ENCODE data around the gene RALGPS1. TPM values are rescaled to one million over a fixed set of nuclear protein-coding genes. Genes with fewer than 3 reads are reported as not detected.

RALGPS1 gene
- total and polyA plus RNA-seq, 2 of the 8 experiments (the other 6 are each of a cell fraction or from before 2014, with no cell fraction given), result 20.0 to 23.5 TPM

GRCh38 chr9:127175764-127176163 is 261.2 kb downstream of the RALGPS1 start:
- no peak overlapping the region for H3K9ac ChIP-seq (replicated peaks in 1 of 4; ENCODE audit: extremely low read depth in 1 of 4, low read depth in 3 of 4, low read length in 3 of 4)
- no peak overlapping the region for H4K91ac ChIP-seq (replicated peaks; ENCODE audit: insufficient read length, low read length)
- H4K5ac ChIP-seq (ENCODE audit: insufficient read length, low read depth, low read length), result no peak overlapping the region
- no peak overlapping the region for H2BK120ac ChIP-seq (replicated peaks; ENCODE audit: low read depth, low read length)
- no peaks in the 10 kb centered on the region for H3K79me2 ChIP-seq (ENCODE audit: control insufficient read depth in 1 of 2, insufficient read depth in 2 of 2, low read length in 2 of 2)
- H2BK5ac ChIP-seq (ENCODE audit: low read depth, low read length), result no peak overlapping the region
- H2BK12ac ChIP-seq (ENCODE audit: low read depth, low read length), result no peak overlapping the region
- H3K23me2 ChIP-seq (ENCODE audit: low read depth, low read length), result no peaks in the 10 kb centered on the region
- no peak overlapping the region for H3K4me2 ChIP-seq (ENCODE audit: insufficient read depth in 1 of 2, low read depth in 2 of 2, low read length in 2 of 2)
- 91% methylated on average over 5 of the region's 6 CpGs; no CpG with 5 or more reads in 1 of the 2 experiments for WGBS, 2 experiments (ENCODE audit: extremely low coverage in 1 of 2, insufficient coverage in 1 of 2, insufficient read length in 1 of 2, insufficient replicate concordance in 2 of 2, low coverage in 1 of 2, low lambda C conversion rate in 2 of 2, missing lambda C conversion rate in 1 of 2)
- ChIA-PET CTCF (ENCODE audit: partially characterized antibody) (interaction anchor here (0.7 to 1.1 kb wide), 4 partner anchors 12 to 236 kb away, joined by 3 to 4 read pairs (median 3); no protein-coding TSS in a partner anchor), POLR2A (ENCODE audit: partially characterized antibody) (interaction anchor here (1.2 to 1.4 kb wide), 2 partner anchors 140 to 274 kb away, joined by 3 read pairs; no protein-coding TSS in a partner anchor)
- no peak overlapping the region for H3K56ac ChIP-seq (replicated peaks; ENCODE audit: insufficient read length, low read depth, low read length)
- DNase-seq (ENCODE audit: low read depth in 1 of 2, low spot score in 2 of 2), result no peak
- no peaks in the 10 kb centered on the region for H3K27me3 ChIP-seq (replicated peaks in 1 of 4; ENCODE audit: control insufficient read depth in 3 of 4, extremely low read depth in 1 of 4, insufficient read depth in 3 of 4, low read length in 3 of 4)
- no peaks in the 10 kb centered on the region; a peak in 1 of 7 replicates for H3K4me1 ChIP-seq (replicated peaks in 1 of 4; ENCODE audit: control insufficient read depth in 3 of 4, insufficient read depth in 4 of 4, low read length in 3 of 4)
- H2AK5ac ChIP-seq (ENCODE audit: low read depth, low read length), result no peak overlapping the region
- H3K4me3 ChIP-seq (ENCODE audit: extremely low read depth in 1 of 4, insufficient read depth in 2 of 4, low read depth in 3 of 4, low read length in 4 of 4), result no peak overlapping the region
- H3K23ac ChIP-seq (ENCODE audit: insufficient read length), result no peak overlapping the region
- H3K9me3 ChIP-seq (ENCODE audit: insufficient read depth in 2 of 2, low read depth in 1 of 2, low read length in 1 of 2), result no peaks in the 10 kb centered on the region
- no peak overlapping the region for H3K14ac ChIP-seq (ENCODE audit: insufficient read length)
- no peak overlapping the region for H2AFZ ChIP-seq (ENCODE audit: low read length)
- H2BK15ac ChIP-seq (ENCODE audit: low read length), result no peak overlapping the region
- H3K79me1 ChIP-seq (ENCODE audit: low read depth, low read length), result no peaks in the 10 kb centered on the region; the same call in 1 of the 2 replicates
- FAIRE-seq, result no peak
- H3K27ac ChIP-seq (ENCODE audit: low read depth, low read length), result no peak overlapping the region
- no peak overlapping the region for H4K8ac ChIP-seq (ENCODE audit: extremely low read depth, insufficient read depth, low read length)
- TF ChIP-seq MAX (IDR thresholded peaks at IDR 0.05), result no peak
- TF ChIP-seq, protein P1, sequence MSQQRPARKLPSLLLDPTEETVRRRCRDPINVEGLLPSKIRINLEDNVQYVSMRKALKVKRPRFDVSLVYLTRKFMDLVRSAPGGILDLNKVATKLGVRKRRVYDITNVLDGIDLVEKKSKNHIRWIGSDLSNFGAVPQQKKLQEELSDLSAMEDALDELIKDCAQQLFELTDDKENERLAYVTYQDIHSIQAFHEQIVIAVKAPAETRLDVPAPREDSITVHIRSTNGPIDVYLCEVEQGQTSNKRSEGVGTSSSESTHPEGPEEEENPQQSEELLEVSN (IDR thresholded peaks at IDR 0.05), result no peak
- TF ChIP-seq CBX8 (IDR thresholded peaks at IDR 0.05; ENCODE audit: borderline replicate concordance, low read depth, low read length), result no peak
- TF ChIP-seq SP4 (IDR thresholded peaks at IDR 0.05; ENCODE audit: low read length), result no peak
- no peak for TF ChIP-seq CTBP2 (IDR thresholded peaks at IDR 0.05; ENCODE audit: borderline replicate concordance, insufficient read depth, insufficient read length, low read length)
- H3K18ac ChIP-seq (ENCODE audit: extremely low read depth, low read length), result no peak overlapping the region
- no peak overlapping the region for H3K4ac ChIP-seq (replicated peaks; ENCODE audit: insufficient read length, low read depth, low read length)
- no peaks in the 10 kb centered on the region for H4K20me1 ChIP-seq (replicated peaks in 1 of 2; ENCODE audit: control insufficient read depth in 1 of 2, insufficient read depth in 2 of 2, low read length in 2 of 2)
- H3K36me3 ChIP-seq (ENCODE audit: control insufficient read depth in 2 of 4, insufficient read depth in 4 of 4, low read length in 3 of 4), result no peaks in the 10 kb centered on the region
- H2BK20ac ChIP-seq (ENCODE audit: low read length), result no peak overlapping the region

Data from H1 (cell line).